SK-N-SH (cell line): ENCODE results near the gene RALA. TPM values are rescaled to one million over a fixed set of nuclear protein-coding genes. Genes with fewer than 3 reads are reported as not detected.

ENCODE experiments used
- CTCF ChIA-PET: fragments of 300-600, 350-600 bp; formaldehyde crosslinking; extraction: SDS; loops from one replicate; lab custom pipeline; 2021; lab: Yijun Ruan, JAX
- POLR2A ChIA-PET: fragments of 350-600 bp; sonication (Branson Sonifier 250); formaldehyde crosslinking; extraction: SDS; loops from one replicate; lab custom pipeline; 2020; ENCODE audit warnings: antibody characterized with exemption, inconsistent platforms; lab: Yijun Ruan, JAX
- DNase-seq: peaks from one replicate; pipeline ENCODE4 v3.0.0; 2012
- H2AFZ ChIP-seq: fragments of 200-600 bp; sonication (generic); 2 replicates; pipeline ENCODE4 v1.8.1; 2016; ENCODE audit warnings: antibody characterized with exemption, mild to moderate bottlenecking, low read depth
- H3F3A ChIP-seq: fragments of 200-600 bp; sonication (generic); replicated peaks from 2 replicates; pipeline ENCODE3; 2016; ENCODE audit warnings: antibody characterized with exemption, mild to moderate bottlenecking; ENCODE audit not compliant: insufficient read depth
- H3K27ac ChIP-seq, 2 experiments: fragments of 200-500 bp in 1 of 2; fragments of 200-600 bp in 1 of 2; sonication (Bioruptor generic) in 1 of 2; sonication (generic), shearing (Covaris generic) in 1 of 2; 2 replicates each; pipeline versions ENCODE4 v1.5.1 to v1.6.1; 2014 to 2016; ENCODE audit warnings: low read depth in 2 of 2, inconsistent platforms in 1 of 2, low read length in 1 of 2, mild to moderate bottlenecking in 1 of 2, mixed read lengths in 1 of 2
- H3K27me3 ChIP-seq: fragments of 200-600 bp; sonication (generic), shearing (Covaris generic); 2 replicates; pipeline ENCODE4 v1.6.1; 2016; ENCODE audit warnings: mixed run types; ENCODE audit not compliant: insufficient read depth
- H3K36me3 ChIP-seq, 2 experiments: fragments of 200-500 bp in 1 of 2; fragments of 200-600 bp in 1 of 2; sonication (Bioruptor generic) in 1 of 2; sonication (generic) in 1 of 2; replicated peaks in 1 of 2; 2 replicates each; pipeline versions ENCODE3 to v1.5.1; 2014 to 2016; ENCODE audit warnings: low read length in 1 of 2, mild to moderate bottlenecking in 1 of 2; ENCODE audit not compliant: insufficient read depth in 2 of 2, control insufficient read depth in 1 of 2
- H3K4me1 ChIP-seq, 2 experiments: fragments of 200-500 bp in 1 of 2; fragments of 200-600 bp in 1 of 2; sonication (Bioruptor generic) in 1 of 2; sonication (generic), shearing (Covaris generic) in 1 of 2; 2 replicates each; pipeline versions ENCODE4 v1.5.1 to v1.6.1; 2014 to 2016; ENCODE audit warnings: low read depth in 1 of 2, low read length in 1 of 2, mixed run types in 1 of 2; ENCODE audit not compliant: insufficient read depth in 2 of 2, control insufficient read depth in 1 of 2
- H3K4me2 ChIP-seq: fragments of 200-600 bp; sonication (generic), shearing (Covaris generic); 2 replicates; pipeline ENCODE4 v1.6.1; 2017; ENCODE audit warnings: mixed run types
- H3K4me3 ChIP-seq, 2 experiments: fragments of 200-500 bp in 1 of 2; fragments of 200-600 bp in 1 of 2; sonication (Bioruptor generic) in 1 of 2; sonication (generic), shearing (Covaris generic) in 1 of 2; 2 replicates each; pipeline versions ENCODE4 v1.5.1 to v1.8.1; 2014 to 2016; ENCODE audit warnings: low read depth in 2 of 2, inconsistent platforms in 1 of 2, low read length in 1 of 2, mild to moderate bottlenecking in 1 of 2, mixed read lengths in 1 of 2, moderate library complexity in 1 of 2
- H3K79me2 ChIP-seq: fragments of 200-600 bp; sonication (generic); 2 replicates; pipeline ENCODE4 v1.8.1; 2017; ENCODE audit warnings: mild to moderate bottlenecking; ENCODE audit not compliant: insufficient read depth
- H3K9ac ChIP-seq: fragments of 200-600 bp; sonication (generic); 2 replicates; pipeline ENCODE4 v1.6.1; 2017; ENCODE audit warnings: mixed run types
- H3K9me2 ChIP-seq: fragments of 200-600 bp; sonication (generic); 2 replicates; pipeline ENCODE4 v1.6.1; 2017; ENCODE audit warnings: mixed run types
- H3K9me3 ChIP-seq: fragments of 200-600 bp; sonication (generic); 2 replicates; pipeline ENCODE4 v1.6.1; 2017; ENCODE audit warnings: mixed run types, mild to moderate bottlenecking, moderate library complexity
- H4K20me1 ChIP-seq: fragments of 200-600 bp; sonication (generic); 2 replicates; pipeline ENCODE4 v1.6.1; 2017; ENCODE audit warnings: mild to moderate bottlenecking, mixed run types; ENCODE audit not compliant: insufficient read depth
- CHD2 ChIP-seq: fragments of 150-350 bp; IDR thresholded peaks from 2 replicates; pipeline ENCODE4 v1.6.1; 2018; ENCODE audit warnings: low read length; ENCODE audit not compliant: partially characterized antibody
- ELF1 ChIP-seq: IDR thresholded peaks from 2 replicates; pipeline ENCODE4 v1.4.0; 2012
- EP300 ChIP-seq, 2 experiments: IDR thresholded peaks; 2 replicates each; pipeline versions ENCODE4 v1.4.0 to v1.6.1; 2012; ENCODE audit warnings: borderline replicate concordance in 1 of 2, low read depth in 1 of 2, low read length in 1 of 2
- EZH2phosphoT487 ChIP-seq: fragments of 200-600 bp; sonication (generic); IDR thresholded peaks from 2 replicates; pipeline ENCODE4 v1.6.1; 2017; ENCODE audit warnings: low read depth, mixed run types, mild to moderate bottlenecking, antibody characterized with exemption, moderate library complexity, borderline replicate concordance
- FOSL2 ChIP-seq: IDR thresholded peaks from 2 replicates; pipeline ENCODE4 v1.4.0; 2012; ENCODE audit warnings: low read depth, mild to moderate bottlenecking, moderate library complexity, borderline replicate concordance
- FOXJ3 ChIP-seq: sonication (generic); formaldehyde crosslinking; IDR thresholded peaks from 2 replicates; pipeline ENCODE4 v1.5.1; 2020; ENCODE audit warnings: mild to moderate bottlenecking, missing genetic modification reagents
- FOXM1 ChIP-seq: IDR thresholded peaks from 2 replicates; pipeline ENCODE4 v1.4.0; 2012; ENCODE audit warnings: low read depth, mild to moderate bottlenecking
- GABPA ChIP-seq: IDR thresholded peaks from 2 replicates; pipeline ENCODE4 v1.4.0; 2012; ENCODE audit warnings: low read depth, mild to moderate bottlenecking
- GATA2 ChIP-seq: sonication (generic); formaldehyde crosslinking; IDR thresholded peaks from 2 replicates; pipeline ENCODE4 v1.5.0; 2020; ENCODE audit warnings: mild to moderate bottlenecking, missing genetic modification reagents
- IRF3 ChIP-seq: fragments of 150-350 bp; IDR thresholded peaks from 2 replicates; pipeline ENCODE4 v1.6.1; 2016; ENCODE audit warnings: mild to moderate bottlenecking, low read depth, low read length
- MAX ChIP-seq: IDR thresholded peaks from 2 replicates; pipeline ENCODE4 v1.4.0; 2012; ENCODE audit warnings: low read depth
- MXI1 ChIP-seq: IDR thresholded peaks from 2 replicates; pipeline ENCODE4 v1.6.1; 2012; ENCODE audit warnings: mild to moderate bottlenecking, low read depth, low read length, improper control_type of control experiment
- NFIC ChIP-seq: IDR thresholded peaks from 2 replicates; pipeline ENCODE4 v1.4.0; 2012; ENCODE audit warnings: borderline replicate concordance
- NRF1 ChIP-seq: IDR thresholded peaks from 2 replicates; pipeline ENCODE4 v1.6.1; 2012; ENCODE audit warnings: low read depth, mild to moderate bottlenecking, low read length
- PBX3 ChIP-seq: IDR thresholded peaks from 2 replicates; pipeline ENCODE4; 2012
- POLR2AphosphoS5 ChIP-seq: IDR thresholded peaks from 2 replicates; pipeline ENCODE4 v1.6.1; 2012; ENCODE audit warnings: low read depth, low read length
- RFX5 ChIP-seq: IDR thresholded peaks from 2 replicates; pipeline ENCODE4 v1.6.1; 2012; ENCODE audit warnings: mild to moderate bottlenecking, improper control_type of control experiment, low read length
- SIN3A ChIP-seq: IDR thresholded peaks from 2 replicates; pipeline ENCODE4 v1.6.1; 2012; ENCODE audit warnings: low read depth, mild to moderate bottlenecking, low read length, moderate library complexity, borderline replicate concordance
- SMC3 ChIP-seq: IDR thresholded peaks from 2 replicates; pipeline ENCODE4 v1.6.1; 2012; ENCODE audit warnings: low read depth, low read length, improper control_type of control experiment
- TAF1 ChIP-seq: IDR thresholded peaks from 2 replicates; pipeline ENCODE4 v1.6.1; 2012; ENCODE audit warnings: low read depth, mild to moderate bottlenecking, low read length, moderate library complexity, borderline replicate concordance
- TCF12 ChIP-seq: IDR thresholded peaks from 2 replicates; pipeline ENCODE4 v1.4.0; 2012
- TEAD4 ChIP-seq: IDR thresholded peaks from 2 replicates; pipeline ENCODE4 v1.4.0; 2012; ENCODE audit warnings: mild to moderate bottlenecking, borderline replicate concordance; ENCODE audit not compliant: insufficient read depth
- USF1 ChIP-seq: IDR thresholded peaks from 2 replicates; pipeline ENCODE4 v1.4.0; 2012; ENCODE audit warnings: low read depth, borderline replicate concordance
- YY1 ChIP-seq: IDR thresholded peaks from 2 replicates; pipeline ENCODE4 v1.4.0; 2012; ENCODE audit warnings: low read depth, mild to moderate bottlenecking
- ZBTB33 ChIP-seq: IDR thresholded peaks from 2 replicates; pipeline ENCODE4 v1.4.0; 2012; ENCODE audit warnings: low read depth, borderline replicate concordance
- WGBS: methylation state at CpG from one replicate; pipeline ENCODE4 v1.1.6; 2017; ENCODE audit warnings: low lambda C conversion rate; 5-methylcytosine and 5-hydroxymethylcytosine counted together
- polyA plus RNA-seq, 3 experiments: library from polyadenylated mRNA; depleted of rRNA; stranded (reverse); fragments of >200 nt; gene quantifications; 2 replicates each; pipeline ENCODE4 v1.2.3, GENCODE V29; 2012

RALA gene
- 29.0 and 37.4 TPM in 2 replicates for polyA plus RNA-seq (2012; rRNA removed)
- 44.9 and 56.9 TPM in 2 replicates for polyA plus RNA-seq (2012; cell fraction: cytosol; rRNA removed)
- 10.1 and 17.6 TPM in 2 replicates for polyA plus RNA-seq (2012; cell fraction: nucleus; rRNA removed)

GRCh38 chr7:39623047-39623731 lies at the start of gene RALA:
Gene RALA (plus strand): TSS chr7:39623572. CDS start chr7:39686668, 63,096 bp downstream.
- peaks cover 32% of the 10 kb centered on the region for H3F3A ChIP-seq
- H3K4me3 ChIP-seq = peak within 1 kb of the TSS; percentile 93 to 98
- H4K20me1 ChIP-seq = peaks cover 38% of the 10 kb centered on the region
- TF ChIP-seq TAF1 (peak; percentile 94), IRF3 (no peak), ZBTB33 (no peak), PBX3 (peak; percentile 32), GABPA (peak; percentile 96), MXI1 (peak; percentile 73), NFIC (no peak; the same call in 1 of the 2 replicates), FOXJ3 (no peak), NRF1 (0 out of 2 replicates have a peak, but pooled peaks have one; percentile 6), FOXM1 (no peak), POLR2AphosphoS5 (peak; percentile 93), ELF1 (peak; percentile 61), TCF12 (peak; percentile 60; the same call in 1 of the 2 replicates), EP300 (IDR thresholded peaks at IDR 0.05; ENCODE audit: borderline replicate concordance in 1 of 2, low read depth in 1 of 2, low read length in 1 of 2) (peak in 1 of 2 experiments; percentile 27; a peak in 1 of 4 replicates), TEAD4 (peak; percentile 53; the same call in 1 of the 2 replicates), SMC3 (0 out of 2 replicates have a peak, but pooled peaks have one; percentile 22), YY1 (peak; percentile 89), RFX5 (peak; percentile 66), FOSL2 (no peak), CHD2 (peak; percentile 86), MAX (peak; percentile 57; the same call in 1 of the 2 replicates), GATA2 (no peak), USF1 (no peak; the same call in 1 of the 2 replicates), EZH2phosphoT487 (no peak), SIN3A (no peak; the same call in 1 of the 2 replicates)
- H2AFZ ChIP-seq = peak within 1 kb of the TSS; percentile 60
- H3K36me3 ChIP-seq = peaks cover 0 to 4% of the 10 kb centered on the region in 2 experiments
- peak within 1 kb of the TSS; percentile 91 for H3K4me2 ChIP-seq
- H3K4me1 ChIP-seq = peaks cover 29 to 38% of the 10 kb centered on the region in 2 experiments; a peak in 3 of 4 replicates
- H3K9ac ChIP-seq = peak within 1 kb of the TSS; percentile 91
- ChIA-PET POLR2A (interaction anchor here (0.7 to 3.1 kb wide), 13 partner anchors 9 to 327 kb away, joined by 3 to 28 read pairs (median 5); partner anchors contain the start of genes CDK13 and YAE1), CTCF (interaction anchor here (0.9 to 4.9 kb wide), 12 partner anchors 9 to 123 kb away, joined by 3 to 43 read pairs (median 4); no protein-coding TSS in a partner anchor)
- no peaks in the 10 kb centered on the region for H3K27me3 ChIP-seq
- no peaks in the 10 kb centered on the region for H3K9me2 ChIP-seq
- WGBS = under 1% methylated on average over 37 of the region's 56 CpGs
- H3K27ac ChIP-seq = peak within 1 kb of the TSS; percentile 93 to 98
- peaks cover 60% of the 10 kb centered on the region for H3K79me2 ChIP-seq
- DNase-seq = peak; percentile 99
- H3K9me3 ChIP-seq = no peaks in the 10 kb centered on the region
